Measurements from ENCODE around the gene ZNF823.
"Not testable (repeated sequence)": the region's sequence is repeated elsewhere in the genome, so short reads cannot be mapped to it uniquely, and the experiment has no call there.

The ZNF823 gene

GRCh38 chr19:11676661-11677600 is 61.8 kb downstream of the ZNF823 start:
- not testable (repeated sequence) for DNase-seq

GRCh38 chr19:11675569-11675968 is 63.2 kb downstream of the ZNF823 start:
- DNase-seq, result no peak

GRCh38 chr19:11674067-11674492 is 64.7 kb downstream of the ZNF823 start:
- no peak for DNase-seq

- DNase-seq, result peak; percentile 38
Measured at GRCh38 chr19:11673608-11674041, 65.1 kb downstream of the ZNF823 start.
